Astrocyte of the cerebellum (primary cell): ENCODE measurements around the gene SNED1.

Experiments
- DNase-seq: peaks from one replicate; pipeline ENCODE4 v3.0.0-alpha.2; 2011; ENCODE audit warnings: low read depth
- H3K4me3 ChIP-seq: 2 replicates; pipeline ENCODE4 v1.5.1; 2011; ENCODE audit warnings: mild to moderate bottlenecking, low read depth, low read length, moderate library complexity
- CTCF ChIP-seq: IDR thresholded peaks from 2 replicates; pipeline ENCODE4 v1.5.1; 2012; ENCODE audit warnings: low read length, low read depth, moderate library complexity, mild to moderate bottlenecking; ENCODE audit errors: missing control alignments
- in situ Hi-C: cut with HindIII; loops from 2 replicates; pipeline ENCODE4 v1.10.0; 2017; ENCODE audit warnings: low sequenced_read_pairs

Gene SNED1

GRCh38 chr2:241125626-241126025, 127.2 kb downstream of the SNED1 start:
- H3K4me3 ChIP-seq = no peak overlapping the region
- DNase-seq = no peak
- no peak for TF ChIP-seq CTCF
- in situ Hi-C loops = no loop called here

DNA sequence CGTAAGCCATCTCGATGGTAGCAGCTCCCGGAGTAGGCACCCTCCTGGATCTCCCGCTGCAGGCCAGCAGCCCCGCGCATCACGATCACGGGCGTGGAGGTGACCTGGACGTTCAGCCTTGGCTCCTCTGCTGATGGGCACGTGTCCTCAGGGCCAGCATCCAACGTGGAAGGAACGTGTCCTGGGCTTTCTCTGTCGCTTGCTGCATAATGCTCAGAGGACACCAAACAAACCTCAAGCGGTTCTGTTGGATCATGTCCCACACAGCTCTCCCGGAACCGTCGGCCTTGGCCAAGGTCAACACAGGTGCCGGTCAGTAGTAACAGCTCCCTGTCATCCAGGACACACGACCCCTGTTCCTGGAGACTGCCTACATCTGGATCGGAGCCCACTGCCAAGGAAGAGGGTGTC, 127.8 kb downstream of the SNED1 start:
- no peak overlapping the region for H3K4me3 ChIP-seq
- no peak for DNase-seq
- in situ Hi-C loops = no loop called here
- TF ChIP-seq CTCF = no peak

- in situ Hi-C loops = no loop called here
- TF ChIP-seq CTCF = no peak
- DNase-seq = no peak
Observed at GRCh38 chr2:241126771-241127202, 128.4 kb downstream of the SNED1 start.

GRCh38 chr2:241128266-241128665, 129.8 kb downstream of the SNED1 start:
- in situ Hi-C loops = no loop called here
- no peak for DNase-seq
- no peak overlapping the region for H3K4me3 ChIP-seq
- TF ChIP-seq CTCF = no peak

More at GRCh38 chr2:241126771-241127202, 128.4 kb downstream of the SNED1 start:
- H3K4me3 ChIP-seq = no peak overlapping the region

GRCh38 chr2:241129086-241129871, 130.9 kb downstream of the SNED1 start:
- no peak overlapping the region for H3K4me3 ChIP-seq
- no peak for DNase-seq
- no peak for TF ChIP-seq CTCF
- in situ Hi-C loops = no loop called here

DNA sequence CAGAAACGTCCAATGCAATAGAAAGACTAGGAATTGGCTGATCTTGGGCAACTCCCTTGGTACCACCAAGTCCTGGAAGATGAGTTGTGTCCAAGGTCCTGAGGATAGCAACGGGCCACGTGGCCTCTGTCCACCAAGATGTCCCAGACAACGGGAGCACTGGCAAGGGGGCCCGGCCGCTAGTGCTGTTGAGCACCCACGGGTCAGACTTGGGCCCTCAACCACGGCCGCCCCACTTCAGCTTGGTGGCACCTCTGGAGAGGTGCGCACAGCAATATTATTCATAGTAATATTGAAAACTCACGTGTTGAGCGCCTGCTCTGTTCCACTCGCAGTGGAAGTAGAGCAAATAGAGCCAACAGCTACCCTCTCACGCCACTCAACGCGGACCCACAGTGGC, 131.9 kb downstream of the SNED1 start:
- no peak for DNase-seq
- in situ Hi-C loops = no loop called here
- TF ChIP-seq CTCF = no peak
- H3K4me3 ChIP-seq = no peak overlapping the region

DNA sequence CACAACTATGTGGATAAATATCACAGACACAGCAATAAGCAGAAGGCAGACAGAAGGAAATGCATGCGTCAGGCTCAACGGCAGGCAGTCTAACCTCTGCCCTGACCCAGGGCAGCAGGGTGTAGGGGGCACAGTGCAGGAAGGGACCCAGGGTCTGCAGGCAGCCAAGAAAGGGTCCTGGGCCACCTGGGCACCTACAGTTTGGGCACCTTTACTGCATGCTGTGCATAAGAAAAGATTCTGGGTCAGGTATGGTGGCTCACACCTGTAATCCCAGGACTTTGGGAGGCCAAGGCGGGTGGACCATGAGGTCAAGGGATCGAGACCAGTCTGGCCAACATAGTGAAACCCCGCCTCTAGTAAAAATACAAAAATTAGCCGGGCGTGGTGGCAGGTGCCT, 133.1 kb downstream of the SNED1 start:
- in situ Hi-C loops = no loop called here
- no peak for TF ChIP-seq CTCF
- H3K4me3 ChIP-seq = no peak overlapping the region
- no peak for DNase-seq
